ENCODE data around the gene PCK1. TPM values are rescaled to one million over a fixed set of nuclear protein-coding genes. Genes with fewer than 3 reads are reported as not detected.

PCK1 gene
- total and polyA plus RNA-seq, 2 of the 13 experiments (the other 11 are each of a cell fraction or from before 2014, with no cell fraction given) = 6.5 to 12.6 TPM

DNA sequence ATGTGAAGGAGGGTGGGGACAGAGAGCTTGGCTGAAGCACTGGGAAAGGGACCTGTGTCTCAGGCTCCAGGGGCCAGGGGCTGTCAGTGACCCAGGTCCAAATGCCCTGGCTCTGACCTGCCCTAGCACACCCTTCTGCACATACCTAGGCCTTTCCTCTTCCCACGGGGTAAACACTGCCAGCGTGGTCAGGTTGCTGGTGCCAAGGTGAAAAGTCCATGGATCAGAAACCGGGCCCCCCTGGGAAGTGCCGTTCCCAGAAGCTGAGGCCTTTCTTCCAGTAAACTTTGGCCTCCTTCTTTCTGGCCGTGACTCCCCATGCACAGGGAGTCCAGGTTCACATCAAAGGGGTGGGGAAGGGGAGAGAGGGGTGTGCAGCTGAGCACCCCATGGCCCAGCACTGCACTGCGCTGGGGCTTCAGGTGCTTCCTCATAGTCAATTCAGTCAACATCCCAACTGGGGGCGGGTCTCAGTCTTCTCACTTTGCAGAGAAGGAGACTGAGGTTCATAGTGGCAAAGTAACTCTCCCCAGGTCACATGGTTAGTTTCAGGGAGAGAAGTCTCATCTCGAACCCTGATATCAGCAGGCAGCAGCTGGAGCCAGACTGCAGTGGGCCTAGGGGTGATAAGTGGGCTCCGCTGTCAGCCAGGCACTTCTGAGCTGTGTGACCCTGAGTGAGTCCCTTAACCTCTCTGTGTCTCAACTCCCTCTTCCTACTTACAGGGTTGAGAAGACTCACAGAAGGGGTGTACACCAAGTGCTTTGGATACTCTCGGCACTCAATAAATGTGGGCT lies 17.0 kb downstream of the PCK1 start (continued):
- TF ChIP-seq, protein P1, sequence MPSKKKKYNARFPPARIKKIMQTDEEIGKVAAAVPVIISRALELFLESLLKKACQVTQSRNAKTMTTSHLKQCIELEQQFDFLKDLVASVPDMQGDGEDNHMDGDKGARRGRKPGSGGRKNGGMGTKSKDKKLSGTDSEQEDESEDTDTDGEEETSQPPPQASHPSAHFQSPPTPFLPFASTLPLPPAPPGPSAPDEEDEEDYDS (CRISPR knock-in tag; IDR thresholded peaks at IDR 0.05) = no peak
- TF ChIP-seq ZBTB42 (CRISPR knock-in tag; IDR thresholded peaks at IDR 0.05) (0 out of 2 replicates have a peak, but pooled peaks have one; percentile 32), SAP130 (CRISPR knock-in tag; IDR thresholded peaks at IDR 0.05; ENCODE audit: low read depth) (peak; percentile 50), ELF3 (CRISPR knock-in tag; IDR thresholded peaks at IDR 0.05) (peak; percentile 13), SRF (IDR thresholded peaks at IDR 0.05; ENCODE audit: low read depth, low read length) (no peak), ZNF746 (CRISPR knock-in tag; IDR thresholded peaks at IDR 0.05) (0 out of 2 replicates have a peak, but pooled peaks have one; percentile 28), FOXJ3 (CRISPR knock-in tag; IDR thresholded peaks at IDR 0.05; ENCODE audit: borderline replicate concordance) (no peak), FOXA1 (IDR thresholded peaks at IDR 0.05) (no peak), FOXA1 (CRISPR knock-in tag; IDR thresholded peaks at IDR 0.05) (no peak), ZNF572 (CRISPR knock-in tag; IDR thresholded peaks at IDR 0.05) (peak; percentile 39; the same call in 1 of the 2 replicates), FOXP1 (IDR thresholded peaks at IDR 0.05) (no peak), FOXP1 (CRISPR knock-in tag; IDR thresholded peaks at IDR 0.05) (peak; percentile 74), SPEN (CRISPR knock-in tag; IDR thresholded peaks at IDR 0.05; ENCODE audit: low read depth) (peak; percentile 87), YY1 (IDR thresholded peaks at IDR 0.05; ENCODE audit: insufficient read depth, insufficient replicate concordance, low read depth, low read length) (peak; percentile 14), FOXK1 (CRISPR knock-in tag; IDR thresholded peaks at IDR 0.05; ENCODE audit: borderline replicate concordance, low read depth) (peak; percentile 78; the same call in 1 of the 2 replicates), GATAD1 (CRISPR knock-in tag; IDR thresholded peaks at IDR 0.05) (peak; percentile 34; the same call in 1 of the 2 replicates), SP2 (CRISPR knock-in tag; IDR thresholded peaks at IDR 0.05) (peak; percentile 53; the same call in 1 of the 2 replicates), ZNF350 (CRISPR knock-in tag; IDR thresholded peaks at IDR 0.05; ENCODE audit: borderline replicate concordance, low read depth) (peak; percentile 41), DNMT1 (CRISPR knock-in tag; IDR thresholded peaks at IDR 0.05) (0 out of 2 replicates have a peak, but pooled peaks have one; percentile 62), FLYWCH1 (CRISPR knock-in tag; IDR thresholded peaks at IDR 0.05) (no peak), TCF12 (IDR thresholded peaks at IDR 0.05) (no peak), TCF12 (CRISPR knock-in tag; IDR thresholded peaks at IDR 0.05) (no peak), NCOR1 (IDR thresholded peaks at IDR 0.05; ENCODE audit: borderline replicate concordance, low read length) (peak; percentile 66; the same call in 1 of the 2 replicates)
- TF ChIP-seq, protein P2, sequence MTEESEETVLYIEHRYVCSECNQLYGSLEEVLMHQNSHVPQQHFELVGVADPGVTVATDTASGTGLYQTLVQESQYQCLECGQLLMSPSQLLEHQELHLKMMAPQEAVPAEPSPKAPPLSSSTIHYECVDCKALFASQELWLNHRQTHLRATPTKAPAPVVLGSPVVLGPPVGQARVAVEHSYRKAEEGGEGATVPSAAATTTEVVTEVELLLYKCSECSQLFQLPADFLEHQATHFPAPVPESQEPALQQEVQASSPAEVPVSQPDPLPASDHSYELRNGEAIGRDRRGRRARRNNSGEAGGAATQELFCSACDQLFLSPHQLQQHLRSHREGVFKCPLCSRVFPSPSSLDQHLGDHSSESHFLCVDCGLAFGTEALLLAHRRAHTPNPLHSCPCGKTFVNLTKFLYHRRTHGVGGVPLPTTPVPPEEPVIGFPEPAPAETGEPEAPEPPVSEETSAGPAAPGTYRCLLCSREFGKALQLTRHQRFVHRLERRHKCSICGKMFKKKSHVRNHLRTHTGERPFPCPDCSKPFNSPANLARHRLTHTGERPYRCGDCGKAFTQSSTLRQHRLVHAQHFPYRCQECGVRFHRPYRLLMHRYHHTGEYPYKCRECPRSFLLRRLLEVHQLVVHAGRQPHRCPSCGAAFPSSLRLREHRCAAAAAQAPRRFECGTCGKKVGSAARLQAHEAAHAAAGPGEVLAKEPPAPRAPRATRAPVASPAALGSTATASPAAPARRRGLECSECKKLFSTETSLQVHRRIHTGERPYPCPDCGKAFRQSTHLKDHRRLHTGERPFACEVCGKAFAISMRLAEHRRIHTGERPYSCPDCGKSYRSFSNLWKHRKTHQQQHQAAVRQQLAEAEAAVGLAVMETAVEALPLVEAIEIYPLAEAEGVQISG (CRISPR knock-in tag; IDR thresholded peaks at IDR 0.05) = no peak
- TF ChIP-seq, protein P3, sequence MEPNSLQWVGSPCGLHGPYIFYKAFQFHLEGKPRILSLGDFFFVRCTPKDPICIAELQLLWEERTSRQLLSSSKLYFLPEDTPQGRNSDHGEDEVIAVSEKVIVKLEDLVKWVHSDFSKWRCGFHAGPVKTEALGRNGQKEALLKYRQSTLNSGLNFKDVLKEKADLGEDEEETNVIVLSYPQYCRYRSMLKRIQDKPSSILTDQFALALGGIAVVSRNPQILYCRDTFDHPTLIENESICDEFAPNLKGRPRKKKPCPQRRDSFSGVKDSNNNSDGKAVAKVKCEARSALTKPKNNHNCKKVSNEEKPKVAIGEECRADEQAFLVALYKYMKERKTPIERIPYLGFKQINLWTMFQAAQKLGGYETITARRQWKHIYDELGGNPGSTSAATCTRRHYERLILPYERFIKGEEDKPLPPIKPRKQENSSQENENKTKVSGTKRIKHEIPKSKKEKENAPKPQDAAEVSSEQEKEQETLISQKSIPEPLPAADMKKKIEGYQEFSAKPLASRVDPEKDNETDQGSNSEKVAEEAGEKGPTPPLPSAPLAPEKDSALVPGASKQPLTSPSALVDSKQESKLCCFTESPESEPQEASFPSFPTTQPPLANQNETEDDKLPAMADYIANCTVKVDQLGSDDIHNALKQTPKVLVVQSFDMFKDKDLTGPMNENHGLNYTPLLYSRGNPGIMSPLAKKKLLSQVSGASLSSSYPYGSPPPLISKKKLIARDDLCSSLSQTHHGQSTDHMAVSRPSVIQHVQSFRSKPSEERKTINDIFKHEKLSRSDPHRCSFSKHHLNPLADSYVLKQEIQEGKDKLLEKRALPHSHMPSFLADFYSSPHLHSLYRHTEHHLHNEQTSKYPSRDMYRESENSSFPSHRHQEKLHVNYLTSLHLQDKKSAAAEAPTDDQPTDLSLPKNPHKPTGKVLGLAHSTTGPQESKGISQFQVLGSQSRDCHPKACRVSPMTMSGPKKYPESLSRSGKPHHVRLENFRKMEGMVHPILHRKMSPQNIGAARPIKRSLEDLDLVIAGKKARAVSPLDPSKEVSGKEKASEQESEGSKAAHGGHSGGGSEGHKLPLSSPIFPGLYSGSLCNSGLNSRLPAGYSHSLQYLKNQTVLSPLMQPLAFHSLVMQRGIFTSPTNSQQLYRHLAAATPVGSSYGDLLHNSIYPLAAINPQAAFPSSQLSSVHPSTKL (CRISPR knock-in tag; IDR thresholded peaks at IDR 0.05) = peak; percentile 79
